Ascending aorta (tissue), 2 donors: ENCODE results near the gene COLEC11. TPM values are rescaled to one million over a fixed set of nuclear protein-coding genes. Genes with fewer than 3 reads are reported as not detected.

Experiments
- DNase-seq, 2 donors: peaks; one replicate each; pipeline ENCODE4 v3.0.0-alpha.2; 2019; ENCODE audit warnings: low spot score in 2 of 2
- H3K27ac ChIP-seq, 2 donors: fragments of 200-600 bp; sonication (generic); one replicate each; pipeline ENCODE4 v1.5.1; 2016 to 2017; ENCODE audit warnings: mild to moderate bottlenecking in 1 of 2
- H3K27me3 ChIP-seq: fragments of 200-600 bp; sonication (generic); one replicate; pipeline ENCODE4 v1.5.1; 2017
- H3K36me3 ChIP-seq, 2 donors: fragments of 200-600 bp; sonication (generic); one replicate each; pipeline ENCODE4 v1.5.1; 2016
- H3K4me1 ChIP-seq, 2 donors: fragments of 200-600 bp; sonication (generic); one replicate each; pipeline ENCODE4 v1.5.1; 2016 to 2017; ENCODE audit warnings: mild to moderate bottlenecking in 1 of 2
- H3K4me3 ChIP-seq, 2 donors: fragments of 200-600 bp; sonication (generic); one replicate each; pipeline ENCODE4 v1.5.1; 2016 to 2017; ENCODE audit warnings: mild to moderate bottlenecking in 1 of 2
- H3K9me3 ChIP-seq, 2 donors: fragments of 200-600 bp; sonication (generic); one replicate each; pipeline ENCODE4 v1.5.1; 2016
- intact Hi-C: fragments of 100-400 bp; cut with DNase I; formaldehyde crosslinking; loops from one replicate; pipeline ENCODE4 v1.15.1; 2023
- total RNA-seq: library from RNA; depleted of rRNA; stranded (reverse); fragments of >200 nt; gene quantifications from one replicate; pipeline ENCODE4 v1.1.0, GENCODE V29; 2016
- TF ChIP-seq, protein P1 (sequence below), 3 experiments: fragments of 200-600 bp in 2 of 3; fragments of 450-650 bp in 1 of 3; sonication (generic) in 2 of 3; IDR thresholded peaks; one replicate each; pipeline ENCODE4 v1.5.1; 2016 to 2019; ENCODE audit warnings: antibody characterized with exemption in 3 of 3, mild to moderate bottlenecking in 1 of 3, moderate library complexity in 1 of 3

Gene COLEC11
- total RNA-seq, 1 donor from 2014 or later, result 0.75 TPM

DNA sequence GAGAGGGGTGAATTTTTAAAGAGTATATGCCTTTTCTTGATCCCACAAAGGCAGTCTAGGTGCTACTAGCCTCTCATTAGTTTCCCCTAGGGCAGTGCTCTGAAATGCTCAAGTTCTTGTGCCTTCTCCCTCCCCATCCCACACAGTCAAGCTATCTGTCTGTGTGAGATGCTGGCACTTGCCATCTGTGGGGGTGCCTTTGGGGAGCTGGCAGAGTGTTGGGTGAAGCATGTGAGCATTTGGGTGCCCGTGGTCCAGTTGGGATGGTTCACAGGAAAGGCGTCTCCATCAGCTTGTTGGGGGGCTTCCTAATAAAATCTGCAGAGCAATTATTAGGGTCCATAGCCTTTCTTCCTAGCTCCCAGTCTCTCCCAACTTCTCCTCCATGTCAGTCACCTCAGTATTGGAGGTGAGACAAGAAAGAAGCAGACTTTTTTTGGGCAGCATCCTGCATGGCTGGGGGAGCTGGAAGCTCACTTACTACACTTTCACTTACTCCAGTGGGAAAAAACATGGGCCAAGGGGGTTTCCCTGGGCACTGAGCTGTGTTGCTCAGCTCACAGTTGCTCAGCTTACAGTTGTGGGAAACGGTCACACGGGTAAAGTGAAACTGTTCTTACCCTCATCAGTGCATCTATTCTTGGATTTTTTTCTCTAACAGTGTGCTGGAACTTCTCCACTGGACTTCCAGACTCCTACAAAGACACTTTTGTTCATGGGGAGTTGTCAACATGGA is 29.3 kb downstream of the COLEC11 start:
- DNase-seq, result peak in 1 of 2 donors; percentile 24
- H3K36me3 ChIP-seq, result no peaks in the 10 kb centered on the region
- intact Hi-C loops, result no loop called here
- no peak overlapping the region for H3K4me3 ChIP-seq
- no peak overlapping the region for H3K27ac ChIP-seq
- no peaks in the 10 kb centered on the region for H3K9me3 ChIP-seq
- TF ChIP-seq, protein P1, sequence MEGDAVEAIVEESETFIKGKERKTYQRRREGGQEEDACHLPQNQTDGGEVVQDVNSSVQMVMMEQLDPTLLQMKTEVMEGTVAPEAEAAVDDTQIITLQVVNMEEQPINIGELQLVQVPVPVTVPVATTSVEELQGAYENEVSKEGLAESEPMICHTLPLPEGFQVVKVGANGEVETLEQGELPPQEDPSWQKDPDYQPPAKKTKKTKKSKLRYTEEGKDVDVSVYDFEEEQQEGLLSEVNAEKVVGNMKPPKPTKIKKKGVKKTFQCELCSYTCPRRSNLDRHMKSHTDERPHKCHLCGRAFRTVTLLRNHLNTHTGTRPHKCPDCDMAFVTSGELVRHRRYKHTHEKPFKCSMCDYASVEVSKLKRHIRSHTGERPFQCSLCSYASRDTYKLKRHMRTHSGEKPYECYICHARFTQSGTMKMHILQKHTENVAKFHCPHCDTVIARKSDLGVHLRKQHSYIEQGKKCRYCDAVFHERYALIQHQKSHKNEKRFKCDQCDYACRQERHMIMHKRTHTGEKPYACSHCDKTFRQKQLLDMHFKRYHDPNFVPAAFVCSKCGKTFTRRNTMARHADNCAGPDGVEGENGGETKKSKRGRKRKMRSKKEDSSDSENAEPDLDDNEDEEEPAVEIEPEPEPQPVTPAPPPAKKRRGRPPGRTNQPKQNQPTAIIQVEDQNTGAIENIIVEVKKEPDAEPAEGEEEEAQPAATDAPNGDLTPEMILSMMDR (IDR thresholded peaks at IDR 0.05), result no peak
- no peaks in the 10 kb centered on the region for H3K27me3 ChIP-seq
- H3K4me1 ChIP-seq, result no peaks in the 10 kb centered on the region

DNA sequence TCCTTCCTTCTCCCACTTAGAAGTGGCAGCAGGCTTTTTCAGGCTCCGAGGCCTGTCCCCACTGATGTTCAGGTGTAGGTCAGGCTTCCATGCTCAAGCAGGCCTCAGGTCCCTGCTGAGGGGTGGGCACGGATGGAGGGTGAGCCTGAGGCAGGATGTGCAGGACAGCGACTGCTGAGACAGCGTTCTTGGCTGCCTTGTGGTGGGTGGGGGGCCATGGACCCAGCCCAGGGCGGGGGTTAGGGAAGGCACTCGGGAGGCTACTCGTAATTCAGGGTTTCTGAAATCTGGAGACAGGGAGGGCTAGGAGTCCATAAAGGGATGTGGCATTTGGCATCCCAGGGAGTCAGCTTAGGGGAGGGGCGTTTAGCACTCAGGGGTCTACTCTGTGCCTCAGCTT is 30.3 kb downstream of the COLEC11 start:
- Histone ChIP-seq H3K36me3 (no peaks in the 10 kb centered on the region), H3K9me3 (no peaks in the 10 kb centered on the region), H3K27me3 (no peaks in the 10 kb centered on the region), H3K4me3 (no peak overlapping the region), H3K4me1 (no peaks in the 10 kb centered on the region), H3K27ac (no peak overlapping the region)
- TF ChIP-seq, protein P1 (IDR thresholded peaks at IDR 0.05), result no peak
- peak in 1 of 2 donors; percentile 9 for DNase-seq
- intact Hi-C loops, result no loop called here

DNA sequence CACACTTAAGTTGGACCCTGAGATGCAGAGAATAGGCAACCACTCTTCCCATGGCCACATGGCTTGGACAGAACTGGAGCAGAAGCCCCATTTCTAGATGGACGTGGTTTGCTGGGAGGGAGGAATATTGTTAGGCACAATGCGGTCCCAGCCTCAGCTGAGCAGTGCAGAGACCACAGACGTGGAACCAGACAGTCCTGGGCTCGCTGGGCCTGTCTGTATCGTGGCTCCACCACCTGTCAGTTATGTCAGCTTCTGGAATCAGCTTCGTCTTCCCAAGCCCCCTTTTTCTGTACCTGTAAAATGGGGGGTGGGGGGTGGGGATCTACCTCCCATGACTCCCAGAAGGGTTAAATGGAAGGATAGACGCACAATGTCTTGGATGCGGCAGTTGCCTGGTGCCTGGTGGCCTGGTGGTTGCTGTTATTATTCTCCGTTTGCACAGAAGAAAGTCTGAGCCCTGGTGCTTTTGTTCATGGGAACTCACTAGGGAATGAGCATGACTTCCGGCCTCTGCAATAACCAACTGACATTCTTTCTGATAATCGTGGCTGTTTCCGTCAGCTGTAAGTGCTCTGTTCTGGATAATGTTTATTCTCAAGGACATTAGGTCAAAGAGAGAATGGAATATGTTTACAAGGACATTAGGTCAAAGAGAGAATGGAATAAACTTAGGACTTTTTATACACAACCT is 31.4 kb downstream of the COLEC11 start:
- DNase-seq, result peak in 1 of 2 donors; percentile 15
- no peaks in the 10 kb centered on the region for H3K9me3 ChIP-seq
- H3K27ac ChIP-seq, result no peak overlapping the region
- no peaks in the 10 kb centered on the region for H3K27me3 ChIP-seq
- intact Hi-C loops, result no loop called here
- H3K4me1 ChIP-seq, result no peaks in the 10 kb centered on the region
- H3K36me3 ChIP-seq, result no peaks in the 10 kb centered on the region
- no peak overlapping the region for H3K4me3 ChIP-seq
- TF ChIP-seq, protein P1 (IDR thresholded peaks at IDR 0.05), result no peak

DNA sequence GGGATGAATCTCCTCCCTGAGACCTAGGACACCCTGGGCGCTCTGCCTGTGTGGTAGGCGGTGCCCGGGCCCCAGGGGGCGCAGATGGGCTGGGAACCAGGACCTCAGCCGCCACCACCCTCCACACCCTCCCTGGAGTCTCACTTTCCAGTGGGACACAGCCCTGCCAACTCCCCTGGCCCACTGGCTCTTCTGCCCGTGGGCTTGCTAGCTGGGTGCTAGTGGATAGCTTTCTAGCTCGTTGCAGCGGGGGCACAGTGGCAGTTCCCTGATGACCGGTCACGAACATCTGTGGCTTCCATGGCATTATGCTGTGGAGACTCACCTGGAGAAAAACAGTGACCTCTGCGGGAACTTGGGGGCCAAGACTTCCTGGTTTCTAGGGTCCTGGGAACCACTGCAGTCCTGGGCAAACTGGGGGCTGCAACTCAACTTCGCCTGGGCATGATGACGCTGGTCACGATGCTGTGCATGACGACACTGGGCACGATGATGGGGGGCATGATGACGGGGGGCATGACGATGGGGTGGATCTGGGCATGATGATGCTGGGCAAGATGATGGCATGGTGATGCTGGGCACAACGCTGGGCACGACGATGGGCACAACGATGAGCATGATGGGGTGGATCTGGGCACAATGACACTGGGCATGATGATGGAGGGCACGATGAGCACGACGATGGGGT is 32.0 kb downstream of the COLEC11 start:
- Histone ChIP-seq H3K27me3 (no peaks in the 10 kb centered on the region), H3K4me3 (no peak overlapping the region), H3K36me3 (no peaks in the 10 kb centered on the region), H3K4me1 (no peaks in the 10 kb centered on the region), H3K27ac (no peak overlapping the region), H3K9me3 (no peaks in the 10 kb centered on the region)
- TF ChIP-seq, protein P1 (IDR thresholded peaks at IDR 0.05), result no peak
- intact Hi-C loops, result no loop called here
- DNase-seq, result peak in 1 of 2 donors; percentile 54

DNA sequence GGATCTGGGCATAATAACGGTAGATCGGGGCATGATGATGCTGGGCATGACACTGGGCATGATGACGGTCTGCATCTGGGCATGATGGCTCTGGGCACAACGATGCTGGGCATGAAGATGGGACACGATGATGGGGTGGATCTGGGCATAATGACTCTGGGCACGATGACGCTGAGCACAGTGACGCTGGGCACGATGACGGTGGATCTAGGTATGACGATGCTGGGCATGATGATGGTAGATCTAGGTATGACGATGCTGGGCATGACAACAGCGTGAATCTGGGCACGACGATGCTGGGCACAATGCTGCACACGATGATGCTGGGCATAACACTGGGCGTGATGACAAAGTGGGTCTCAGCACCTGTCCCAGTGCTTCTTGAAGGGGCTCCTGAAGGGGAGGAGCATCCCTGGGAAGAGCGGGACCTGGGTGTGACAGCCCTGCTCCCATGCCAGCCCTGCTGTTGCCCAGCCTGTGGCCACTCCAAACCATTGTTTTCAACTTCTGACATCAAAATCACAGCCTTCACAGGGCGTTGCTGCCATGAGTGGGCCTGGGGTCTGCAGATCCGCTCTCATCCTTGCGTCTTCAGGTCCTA is 32.7 kb downstream of the COLEC11 start:
- Histone ChIP-seq H3K4me3 (no peak overlapping the region), H3K36me3 (no peaks in the 10 kb centered on the region), H3K4me1 (no peaks in the 10 kb centered on the region), H3K27ac (no peak overlapping the region), H3K27me3 (no peaks in the 10 kb centered on the region), H3K9me3 (no peaks in the 10 kb centered on the region)
- peak in 1 of 2 donors; percentile 33 for DNase-seq
- intact Hi-C loops, result no loop called here
- TF ChIP-seq, protein P1 (IDR thresholded peaks at IDR 0.05), result no peak
